ENCODE data around the gene ZNF398. TPM values are rescaled to one million over a fixed set of nuclear protein-coding genes. Genes with fewer than 3 reads are reported as not detected.
"Not testable (repeated sequence)": the region's sequence is repeated elsewhere in the genome, so short reads cannot be mapped to it uniquely, and the experiment has no call there.

ZNF398 gene
- total RNA-seq, 1 experiment from 2014 or later: 13.8 TPM

- H3K27ac Mint-ChIP-seq (ENCODE audit: low read depth, unreplicated experiment): no peak overlapping the region
- CTCF ChIA-PET: interaction anchor here (0.6 kb wide), 1 partner anchor 23 kb away, joined by 4 read pairs; no protein-coding TSS in a partner anchor
- intact Hi-C loops (cut with micrococcal nuclease): no loop called here
Measured at GRCh38 chr7:149140831-149141230, 6.4 kb upstream of the ZNF398 start.

GRCh38 chr7:149141893-149142292 is 5.4 kb upstream of the ZNF398 start:
- CTCF ChIA-PET: interaction anchor here (0.6 to 1.6 kb wide), 5 partner anchors 9 to 627 kb away, joined by 3 to 5 read pairs (median 3); partner anchors contain the start of gene ZNF425
- no peaks in the 10 kb centered on the region for H3K27me3 Mint-ChIP-seq (ENCODE audit: insufficient read depth, unreplicated experiment)
- no peak overlapping the region for H3K4me3 Mint-ChIP-seq (ENCODE audit: unreplicated experiment)
- no TSS peak for BruUV-seq (replicated peaks)
- peaks cover 6% of the 10 kb centered on the region for H3K36me3 Mint-ChIP-seq (ENCODE audit: insufficient read depth, unreplicated experiment)
- no peaks in the 10 kb centered on the region for H3K9me3 Mint-ChIP-seq (ENCODE audit: unreplicated experiment)
- POLR2A ChIA-PET: interaction anchor here (1.0 kb wide), 1 partner anchor 14 kb away, joined by 5 read pairs; no protein-coding TSS in a partner anchor
- DNase-seq (ENCODE audit: unreplicated experiment): no peak
- TF ChIP-seq CTCF (IDR thresholded peaks at IDR 0.05; ENCODE audit: unreplicated experiment): no peak
- H3K4me1 Mint-ChIP-seq (ENCODE audit: insufficient read depth, unreplicated experiment): no peaks in the 10 kb centered on the region
- H3K27ac Mint-ChIP-seq (ENCODE audit: low read depth, unreplicated experiment): no peak overlapping the region
- intact Hi-C loops (cut with micrococcal nuclease): no loop called here

More at GRCh38 chr7:149140831-149141230, 6.4 kb upstream of the ZNF398 start:
- Mint-ChIP-seq H3K4me3 (ENCODE audit: unreplicated experiment) (no peak overlapping the region), H3K4me1 (ENCODE audit: insufficient read depth, unreplicated experiment) (no peaks in the 10 kb centered on the region), H3K9me3 (ENCODE audit: unreplicated experiment) (no peaks in the 10 kb centered on the region), H3K27me3 (ENCODE audit: insufficient read depth, unreplicated experiment) (no peaks in the 10 kb centered on the region), H3K36me3 (ENCODE audit: insufficient read depth, unreplicated experiment) (peaks cover 6% of the 10 kb centered on the region)
- no peak for TF ChIP-seq CTCF (IDR thresholded peaks at IDR 0.05; ENCODE audit: unreplicated experiment)
- DNase-seq (ENCODE audit: unreplicated experiment): peak; percentile 40
- BruUV-seq (replicated peaks): no TSS peak
- POLR2A ChIA-PET: interaction anchor here (1.8 kb wide), 1 partner anchor 15 kb away, joined by 4 read pairs; the partner anchor contains the start of gene ZNF425

- peak overlapping the region; percentile 47 for H3K4me3 Mint-ChIP-seq (ENCODE audit: unreplicated experiment)
- ChIA-PET POLR2A (interaction anchor here (0.8 to 1.7 kb wide), 3 partner anchors 9 to 52 kb away, joined by 3 to 19 read pairs (median 5); partner anchors contain the start of gene ZNF425), CTCF (interaction anchor here (0.7 to 1.6 kb wide), 2 partner anchors 17 to 18 kb away, joined by 3 to 4 read pairs; partner anchors contain the start of gene ZNF425)
- H3K9me3 Mint-ChIP-seq (ENCODE audit: unreplicated experiment); H3K4me1 Mint-ChIP-seq (ENCODE audit: insufficient read depth, unreplicated experiment); H3K36me3 Mint-ChIP-seq (ENCODE audit: insufficient read depth, unreplicated experiment); H3K27me3 Mint-ChIP-seq (ENCODE audit: insufficient read depth, unreplicated experiment); BruUV-seq (replicated peaks); H3K27ac Mint-ChIP-seq (ENCODE audit: low read depth, unreplicated experiment); intact Hi-C loops (cut with micrococcal nuclease): not testable (repeated sequence)
- peak; percentile 69 for DNase-seq (ENCODE audit: unreplicated experiment)
Measured at GRCh38 chr7:149144436-149144922, 2.8 kb upstream of the ZNF398 start.

- ChIA-PET POLR2A (interaction anchor here (4.0 kb wide), 1 partner anchor 19 kb away, joined by 61 read pairs; the partner anchor contains the start of gene ZNF425), CTCF (interaction anchor here (0.6 to 3.2 kb wide), 2 partner anchors 9 to 76 kb away, joined by 3 to 33 read pairs; no protein-coding TSS in a partner anchor)
- Mint-ChIP-seq H3K4me1 (ENCODE audit: insufficient read depth, unreplicated experiment) (no peaks in the 10 kb centered on the region), H3K4me3 (ENCODE audit: unreplicated experiment) (no peak overlapping the region), H3K36me3 (ENCODE audit: insufficient read depth, unreplicated experiment) (no peaks in the 10 kb centered on the region), H3K9me3 (ENCODE audit: unreplicated experiment) (no peaks in the 10 kb centered on the region), H3K27ac (ENCODE audit: low read depth, unreplicated experiment) (no peak overlapping the region), H3K27me3 (ENCODE audit: insufficient read depth, unreplicated experiment) (no peaks in the 10 kb centered on the region)
- TF ChIP-seq CTCF (IDR thresholded peaks at IDR 0.05; ENCODE audit: unreplicated experiment): no peak
- DNase-seq (ENCODE audit: unreplicated experiment): peak; percentile 30
- no TSS peak for BruUV-seq (replicated peaks)
- intact Hi-C loops (cut with micrococcal nuclease): loop anchor here (5.0 kb wide), 1 partner anchor 87 kb away; no protein-coding TSS in a partner anchor
Measured at GRCh38 chr7:149145031-149145845, 2.0 kb upstream of the ZNF398 start.

All from MCF 10A (cell line).